Stomach (tissue), 4 donors: Measurements from ENCODE around the gene PCYT2.
A peak's percentile ranks its signal among the peaks of the same experiment; 100 is the strongest.

Experiments
- CTCF ChIP-seq, 7 experiments: fragments of 450-650 bp in 4 of 7; fragments of 200-600 bp in 3 of 7; sonication (generic) in 3 of 7; IDR thresholded peaks; one replicate each; pipeline ENCODE4 v1.5.1; 2016 to 2019; ENCODE audit warnings: antibody characterized with exemption in 7 of 7, control low read depth in 2 of 7, mild to moderate bottlenecking in 1 of 7
- EP300 ChIP-seq: sonication (generic); formaldehyde crosslinking; IDR thresholded peaks from one replicate; pipeline ENCODE4 v1.6.1; 2017; ENCODE audit warnings: antibody characterized with exemption
- POLR2A ChIP-seq, 4 donors: fragments of 450-650 bp; IDR thresholded peaks; one replicate each; pipeline ENCODE4 v1.6.1; 2016; ENCODE audit warnings: antibody characterized with exemption in 4 of 4, control low read depth in 2 of 4, mild to moderate bottlenecking in 1 of 4, moderate library complexity in 1 of 4
- POLR2AphosphoS5 ChIP-seq, 3 donors: sonication (generic); formaldehyde crosslinking; IDR thresholded peaks; one replicate each; pipeline ENCODE4 v1.6.1; 2016; ENCODE audit warnings: antibody characterized with exemption in 3 of 3

GRCh38 chr17:81867170-81867990, 43.8 kb downstream of the PCYT2 start:
- no peak for TF ChIP-seq CTCF (IDR thresholded peaks at IDR 0.05)
- TF ChIP-seq POLR2AphosphoS5 (IDR thresholded peaks at IDR 0.05): peak in 2 of 3 donors; percentile 15 to 70
- no peak for TF ChIP-seq EP300
- TF ChIP-seq POLR2A (IDR thresholded peaks at IDR 0.05): peak in 1 of 4 donors; percentile 5
